ENCODE data around the gene ALOXE3.

The ALOXE3 gene

GRCh38 chr17:8160741-8161221 is 42.5 kb upstream of the ALOXE3 start:
- no peak for ATAC-seq
- no peak for TF ChIP-seq ZNF70 (CRISPR knock-in tag; IDR thresholded peaks at IDR 0.05)
- TF ChIP-seq ZC3H10 (CRISPR knock-in tag; IDR thresholded peaks at IDR 0.05): no peak
- no peak for TF ChIP-seq ESRRG (CRISPR knock-in tag; IDR thresholded peaks at IDR 0.05)
- no peak for TF ChIP-seq SNAI2 (CRISPR knock-in tag; IDR thresholded peaks at IDR 0.05)
- no peak for TF ChIP-seq GLIS3 (CRISPR knock-in tag; IDR thresholded peaks at IDR 0.05)
- TF ChIP-seq ISL1 (CRISPR knock-in tag; IDR thresholded peaks at IDR 0.05): no peak
- TF ChIP-seq TSHZ2 (CRISPR knock-in tag; IDR thresholded peaks at IDR 0.05): no peak
- no peak for TF ChIP-seq ZFP3 (CRISPR knock-in tag; IDR thresholded peaks at IDR 0.05)
- no peak for TF ChIP-seq CSDC2 (CRISPR knock-in tag; IDR thresholded peaks at IDR 0.05)
- TF ChIP-seq ZFP30 (CRISPR knock-in tag; IDR thresholded peaks at IDR 0.05): no peak
- TF ChIP-seq PPARA (CRISPR knock-in tag; IDR thresholded peaks at IDR 0.05; ENCODE audit: borderline replicate concordance): no peak
- TF ChIP-seq POU6F1 (CRISPR knock-in tag; IDR thresholded peaks at IDR 0.05; ENCODE audit: borderline replicate concordance, low read depth): no peak
- TF ChIP-seq RARB (CRISPR knock-in tag; IDR thresholded peaks at IDR 0.05): no peak
- no peak for TF ChIP-seq TOX (CRISPR knock-in tag; IDR thresholded peaks at IDR 0.05; ENCODE audit: borderline replicate concordance)
- TF ChIP-seq ZNF8 (CRISPR knock-in tag; IDR thresholded peaks at IDR 0.05): no peak
- TF ChIP-seq OSR1 (CRISPR knock-in tag; IDR thresholded peaks at IDR 0.05): no peak
- TF ChIP-seq CREB5 (CRISPR knock-in tag; IDR thresholded peaks at IDR 0.05; ENCODE audit: low read depth): no peak
- TF ChIP-seq TCF4 (CRISPR knock-in tag; IDR thresholded peaks at IDR 0.05; ENCODE audit: borderline replicate concordance): no peak

- TF ChIP-seq ZNF8 (CRISPR knock-in tag; IDR thresholded peaks at IDR 0.05) (no peak), OSR1 (CRISPR knock-in tag; IDR thresholded peaks at IDR 0.05) (no peak), SNAI2 (CRISPR knock-in tag; IDR thresholded peaks at IDR 0.05) (no peak), ZC3H10 (CRISPR knock-in tag; IDR thresholded peaks at IDR 0.05) (no peak), TOX (CRISPR knock-in tag; IDR thresholded peaks at IDR 0.05; ENCODE audit: borderline replicate concordance) (no peak), CSDC2 (CRISPR knock-in tag; IDR thresholded peaks at IDR 0.05) (no peak), ISL1 (CRISPR knock-in tag; IDR thresholded peaks at IDR 0.05) (no peak), ZFP30 (CRISPR knock-in tag; IDR thresholded peaks at IDR 0.05) (no peak), CSRNP3 (CRISPR knock-in tag; IDR thresholded peaks at IDR 0.05) (no peak), TCF4 (CRISPR knock-in tag; IDR thresholded peaks at IDR 0.05; ENCODE audit: borderline replicate concordance) (no peak), ZFP3 (CRISPR knock-in tag; IDR thresholded peaks at IDR 0.05) (no peak), ZNF70 (CRISPR knock-in tag; IDR thresholded peaks at IDR 0.05) (no peak), ZNF565 (CRISPR knock-in tag; conservative IDR thresholded peaks at IDR 0.05; ENCODE audit: low read depth) (no peak), ESRRG (CRISPR knock-in tag; IDR thresholded peaks at IDR 0.05) (no peak), ARNTL (CRISPR knock-in tag; IDR thresholded peaks at IDR 0.05; ENCODE audit: borderline replicate concordance, low read depth) (no peak), PPARA (CRISPR knock-in tag; IDR thresholded peaks at IDR 0.05; ENCODE audit: borderline replicate concordance) (no peak)
- no peak for ATAC-seq
These were observed 41.9 kb upstream of the ALOXE3 start for GRCh38 chr17:8160224-8160577.

GRCh38 chr17:8159459-8160223 is 41.3 kb upstream of the ALOXE3 start:
- no peak for ATAC-seq
- TF ChIP-seq CSDC2 (CRISPR knock-in tag; IDR thresholded peaks at IDR 0.05): no peak
- no peak for TF ChIP-seq ZC3H10 (CRISPR knock-in tag; IDR thresholded peaks at IDR 0.05)
- TF ChIP-seq ZFP3 (CRISPR knock-in tag; IDR thresholded peaks at IDR 0.05): no peak
- TF ChIP-seq CSRNP3 (CRISPR knock-in tag; IDR thresholded peaks at IDR 0.05): no peak
- no peak for TF ChIP-seq ESRRG (CRISPR knock-in tag; IDR thresholded peaks at IDR 0.05)
- TF ChIP-seq POU6F1 (CRISPR knock-in tag; IDR thresholded peaks at IDR 0.05; ENCODE audit: borderline replicate concordance, low read depth): no peak
- TF ChIP-seq ISL1 (CRISPR knock-in tag; IDR thresholded peaks at IDR 0.05): no peak
- TF ChIP-seq ZFP30 (CRISPR knock-in tag; IDR thresholded peaks at IDR 0.05): no peak
- TF ChIP-seq SNAI2 (CRISPR knock-in tag; IDR thresholded peaks at IDR 0.05): no peak
- TF ChIP-seq ARNTL (CRISPR knock-in tag; IDR thresholded peaks at IDR 0.05; ENCODE audit: borderline replicate concordance, low read depth): no peak
- no peak for TF ChIP-seq OSR1 (CRISPR knock-in tag; IDR thresholded peaks at IDR 0.05)
- no peak for TF ChIP-seq ZNF565 (CRISPR knock-in tag; conservative IDR thresholded peaks at IDR 0.05; ENCODE audit: low read depth)
- no peak for TF ChIP-seq TOX (CRISPR knock-in tag; IDR thresholded peaks at IDR 0.05; ENCODE audit: borderline replicate concordance)
- TF ChIP-seq ZNF70 (CRISPR knock-in tag; IDR thresholded peaks at IDR 0.05): no peak
- no peak for TF ChIP-seq PATZ1 (CRISPR knock-in tag; IDR thresholded peaks at IDR 0.05; ENCODE audit: borderline replicate concordance)

Data from SK-N-SH treated with all-trans-retinoic acid at 6 μM for 48 hours (cell line).